Stomach (tissue), 9 donors: ENCODE results near the gene SIX5. TPM values are rescaled to one million over a fixed set of nuclear protein-coding genes. Genes with fewer than 3 reads are reported as not detected.

Experiments
- DNase-seq, 2 donors: peaks; one replicate each; pipeline versions ENCODE4 v3.0.0 to v3.0.0-alpha.2; 2013 to 2019
- H3K27ac ChIP-seq, 5 donors: fragments of 200-600 bp in 4 of 5; sonication (generic) in 4 of 5; one replicate each; pipeline ENCODE4 v1.5.1; 2013 to 2019; ENCODE audit warnings: mild to moderate bottlenecking in 1 of 5, moderate library complexity in 1 of 5
- H3K27me3 ChIP-seq, 3 donors: fragments of 200-600 bp; sonication (generic); one replicate each; pipeline ENCODE4 v1.5.1; 2017 to 2019; ENCODE audit warnings: mixed run types in 1 of 3
- H3K36me3 ChIP-seq, 4 donors: fragments of 200-600 bp; sonication (generic); 1 replicate in 3 of 4; 2 replicates in 1 of 4; pipeline ENCODE4 v1.5.1; 2016 to 2019
- H3K4me1 ChIP-seq, 4 donors: fragments of 200-600 bp; sonication (generic); one replicate each; pipeline ENCODE4 v1.5.1; 2016 to 2019
- H3K4me3 ChIP-seq, 4 donors: fragments of 200-600 bp; sonication (generic) in 3 of 4; one replicate each; pipeline ENCODE4 v1.5.1; 2016 to 2019; ENCODE audit warnings: mild to moderate bottlenecking in 1 of 4
- H3K9me3 ChIP-seq, 4 donors: fragments of 200-600 bp; sonication (generic); one replicate each; pipeline ENCODE4 v1.5.1; 2016 to 2019
- EP300 ChIP-seq: sonication (generic); formaldehyde crosslinking; IDR thresholded peaks from one replicate; pipeline ENCODE4 v1.6.1; 2017; ENCODE audit warnings: antibody characterized with exemption
- POLR2A ChIP-seq, 4 donors: fragments of 450-650 bp; IDR thresholded peaks; one replicate each; pipeline ENCODE4 v1.6.1; 2016; ENCODE audit warnings: antibody characterized with exemption in 4 of 4, control low read depth in 2 of 4, mild to moderate bottlenecking in 1 of 4, moderate library complexity in 1 of 4
- POLR2AphosphoS5 ChIP-seq, 3 donors: sonication (generic); formaldehyde crosslinking; IDR thresholded peaks; one replicate each; pipeline ENCODE4 v1.6.1; 2016; ENCODE audit warnings: antibody characterized with exemption in 3 of 3
- WGBS, 5 donors: extraction: QIAGEN DNeasy Blood & Tissue Kit in 3 of 5; methylation state at CpG; one replicate each; pipeline versions ENCODE4 v1.1.5 to v1.1.7; 2013 to 2018; 5-methylcytosine and 5-hydroxymethylcytosine counted together
- intact Hi-C: fragments of 100-400 bp; cut with DNase I; formaldehyde crosslinking; loops from one replicate; pipeline ENCODE4 v1.15.1; 2023; ENCODE audit warnings: low total_unique reads
- polyA plus RNA-seq, 3 donors: library from polyadenylated mRNA; stranded (reverse); fragments of 200-250 nt; gene quantifications; one replicate each; pipeline ENCODE4 v1.2.3, GENCODE V29; 2013
- total RNA-seq, 5 donors: library from RNA; depleted of rRNA; stranded (reverse); fragments of >200 nt; gene quantifications; one replicate each; pipeline versions ENCODE4 v1.1.0 to v1.2.3, GENCODE V29; 2014 to 2016
- TF ChIP-seq, protein P1 (sequence below), 7 experiments: fragments of 450-650 bp in 4 of 7; fragments of 200-600 bp in 3 of 7; sonication (generic) in 3 of 7; IDR thresholded peaks; one replicate each; pipeline ENCODE4 v1.5.1; 2016 to 2019; ENCODE audit warnings: antibody characterized with exemption in 7 of 7, control low read depth in 2 of 7, mild to moderate bottlenecking in 1 of 7
- donor health status: healthy with polysubstance abuse.
- donor health status: Bipolar disorder and iron deficiency.
- donor health status: healthy.

Gene SIX5
- total and polyA plus RNA-seq, 8 donors: 4.0 to 39.1 (median 19.9) TPM

DNA sequence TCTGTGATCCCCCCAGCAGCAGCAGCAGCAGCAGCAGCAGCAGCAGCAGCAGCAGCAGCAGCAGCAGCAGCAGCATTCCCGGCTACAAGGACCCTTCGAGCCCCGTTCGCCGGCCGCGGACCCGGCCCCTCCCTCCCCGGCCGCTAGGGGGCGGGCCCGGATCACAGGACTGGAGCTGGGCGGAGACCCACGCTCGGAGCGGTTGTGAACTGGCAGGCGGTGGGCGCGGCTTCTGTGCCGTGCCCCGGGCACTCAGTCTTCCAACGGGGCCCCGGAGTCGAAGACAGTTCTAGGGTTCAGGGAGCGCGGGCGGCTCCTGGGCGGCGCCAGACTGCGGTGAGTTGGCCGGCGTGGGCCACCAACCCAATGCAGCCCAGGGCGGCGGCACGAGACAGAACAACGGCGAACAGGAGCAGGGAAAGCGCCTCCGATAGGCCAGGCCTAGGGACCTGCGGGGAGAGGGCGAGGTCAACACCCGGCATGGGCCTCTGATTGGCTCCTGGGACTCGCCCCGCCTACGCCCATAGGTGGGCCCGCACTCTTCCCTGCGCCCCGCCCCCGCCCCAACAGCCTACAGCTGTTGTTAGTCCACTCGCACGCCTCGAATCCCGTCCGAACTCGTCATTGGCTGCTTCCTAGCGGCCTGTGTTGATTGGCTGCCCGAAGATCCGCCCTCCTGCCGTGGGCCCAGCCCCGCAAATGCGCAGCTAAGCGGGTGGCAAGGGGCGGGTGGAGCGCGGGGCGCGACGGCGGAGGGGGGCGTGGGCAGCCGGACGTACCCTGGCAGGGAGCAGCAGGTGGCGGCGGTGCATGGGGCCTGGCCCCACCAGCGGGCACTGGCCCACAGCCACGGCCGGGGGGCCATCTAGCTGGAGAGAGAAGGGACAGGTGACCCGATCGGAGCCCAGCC lies 1.4 kb upstream of the SIX5 start:
- peaks cover 0 to 32% (median 0%) of the 10 kb centered on the region in 3 donors for H3K27me3 ChIP-seq
- 1 to 4% (median 1%) methylated on average over 46 to 79 of the region's 79 CpGs for WGBS, 5 donors
- DNase-seq: peak; percentile 98 to 99
- peak overlapping the region; percentile 89 to 98 (median 97) for H3K27ac ChIP-seq
- TF ChIP-seq POLR2AphosphoS5 (IDR thresholded peaks at IDR 0.05) (peak; percentile 54 to 82 (median 76)), EP300 (no peak), POLR2A (IDR thresholded peaks at IDR 0.05) (peak in 1 of 4 donors; percentile 25)
- TF ChIP-seq, protein P1, sequence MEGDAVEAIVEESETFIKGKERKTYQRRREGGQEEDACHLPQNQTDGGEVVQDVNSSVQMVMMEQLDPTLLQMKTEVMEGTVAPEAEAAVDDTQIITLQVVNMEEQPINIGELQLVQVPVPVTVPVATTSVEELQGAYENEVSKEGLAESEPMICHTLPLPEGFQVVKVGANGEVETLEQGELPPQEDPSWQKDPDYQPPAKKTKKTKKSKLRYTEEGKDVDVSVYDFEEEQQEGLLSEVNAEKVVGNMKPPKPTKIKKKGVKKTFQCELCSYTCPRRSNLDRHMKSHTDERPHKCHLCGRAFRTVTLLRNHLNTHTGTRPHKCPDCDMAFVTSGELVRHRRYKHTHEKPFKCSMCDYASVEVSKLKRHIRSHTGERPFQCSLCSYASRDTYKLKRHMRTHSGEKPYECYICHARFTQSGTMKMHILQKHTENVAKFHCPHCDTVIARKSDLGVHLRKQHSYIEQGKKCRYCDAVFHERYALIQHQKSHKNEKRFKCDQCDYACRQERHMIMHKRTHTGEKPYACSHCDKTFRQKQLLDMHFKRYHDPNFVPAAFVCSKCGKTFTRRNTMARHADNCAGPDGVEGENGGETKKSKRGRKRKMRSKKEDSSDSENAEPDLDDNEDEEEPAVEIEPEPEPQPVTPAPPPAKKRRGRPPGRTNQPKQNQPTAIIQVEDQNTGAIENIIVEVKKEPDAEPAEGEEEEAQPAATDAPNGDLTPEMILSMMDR (IDR thresholded peaks at IDR 0.05): peak in 6 of 7 experiments; percentile 76 to 99 (median 94)
- peaks cover 5 to 37% (median 18%) of the 10 kb centered on the region in 4 donors for H3K36me3 ChIP-seq
- peaks cover 42 to 87% (median 64%) of the 10 kb centered on the region in 4 donors for H3K4me1 ChIP-seq
- no peaks in the 10 kb centered on the region for H3K9me3 ChIP-seq
- H3K4me3 ChIP-seq: peak overlapping the region; percentile 61 to 85 (median 83)
- intact Hi-C loops: no loop called here

DNA sequence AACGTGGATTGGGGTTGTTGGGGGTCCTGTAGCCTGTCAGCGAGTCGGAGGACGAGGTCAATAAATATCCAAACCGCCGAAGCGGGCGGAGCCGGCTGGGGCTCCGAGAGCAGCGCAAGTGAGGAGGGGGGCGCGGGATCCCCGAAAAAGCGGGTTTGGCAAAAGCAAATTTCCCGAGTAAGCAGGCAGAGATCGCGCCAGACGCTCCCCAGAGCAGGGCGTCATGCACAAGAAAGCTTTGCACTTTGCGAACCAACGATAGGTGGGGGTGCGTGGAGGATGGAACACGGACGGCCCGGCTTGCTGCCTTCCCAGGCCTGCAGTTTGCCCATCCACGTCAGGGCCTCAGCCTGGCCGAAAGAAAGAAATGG lies 754 bp upstream of the SIX5 start:
- 0 to 1% (median 0%) methylated on average over 26 to 28 of the region's 28 CpGs for WGBS, 5 donors
- peak overlapping the region; percentile 61 to 85 (median 83) for H3K4me3 ChIP-seq
- no peaks in the 10 kb centered on the region for H3K9me3 ChIP-seq
- peak overlapping the region; percentile 89 to 98 (median 97) for H3K27ac ChIP-seq
- H3K36me3 ChIP-seq: peaks cover 3 to 33% (median 15%) of the 10 kb centered on the region in 4 donors
- intact Hi-C loops: no loop called here
- TF ChIP-seq POLR2A (IDR thresholded peaks at IDR 0.05): no peak
- H3K27me3 ChIP-seq: peaks cover 0 to 32% (median 0%) of the 10 kb centered on the region in 3 donors
- H3K4me1 ChIP-seq: peaks cover 48 to 92% (median 70%) of the 10 kb centered on the region in 4 donors
- DNase-seq: peak in 1 of 2 donors; percentile 49

DNA sequence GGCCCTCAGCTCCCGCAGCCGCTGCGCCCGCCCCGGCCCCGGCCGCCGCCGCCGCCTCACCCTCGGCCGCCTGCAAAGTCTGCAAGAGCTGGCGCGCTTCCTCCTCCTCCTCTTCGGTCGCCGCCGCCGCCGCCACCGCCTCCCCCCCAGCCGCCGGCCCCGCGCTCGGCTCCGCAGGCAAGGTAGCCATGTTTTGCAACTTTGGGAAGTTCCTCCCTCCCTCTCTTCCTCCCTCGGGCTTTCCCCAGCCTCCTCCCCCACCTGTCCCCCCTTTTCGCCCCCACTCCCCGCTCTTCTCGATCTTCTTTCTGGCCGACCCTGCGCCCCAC lies 433 bp downstream of the SIX5 start:
- peak; percentile 54 to 80 for DNase-seq

DNA sequence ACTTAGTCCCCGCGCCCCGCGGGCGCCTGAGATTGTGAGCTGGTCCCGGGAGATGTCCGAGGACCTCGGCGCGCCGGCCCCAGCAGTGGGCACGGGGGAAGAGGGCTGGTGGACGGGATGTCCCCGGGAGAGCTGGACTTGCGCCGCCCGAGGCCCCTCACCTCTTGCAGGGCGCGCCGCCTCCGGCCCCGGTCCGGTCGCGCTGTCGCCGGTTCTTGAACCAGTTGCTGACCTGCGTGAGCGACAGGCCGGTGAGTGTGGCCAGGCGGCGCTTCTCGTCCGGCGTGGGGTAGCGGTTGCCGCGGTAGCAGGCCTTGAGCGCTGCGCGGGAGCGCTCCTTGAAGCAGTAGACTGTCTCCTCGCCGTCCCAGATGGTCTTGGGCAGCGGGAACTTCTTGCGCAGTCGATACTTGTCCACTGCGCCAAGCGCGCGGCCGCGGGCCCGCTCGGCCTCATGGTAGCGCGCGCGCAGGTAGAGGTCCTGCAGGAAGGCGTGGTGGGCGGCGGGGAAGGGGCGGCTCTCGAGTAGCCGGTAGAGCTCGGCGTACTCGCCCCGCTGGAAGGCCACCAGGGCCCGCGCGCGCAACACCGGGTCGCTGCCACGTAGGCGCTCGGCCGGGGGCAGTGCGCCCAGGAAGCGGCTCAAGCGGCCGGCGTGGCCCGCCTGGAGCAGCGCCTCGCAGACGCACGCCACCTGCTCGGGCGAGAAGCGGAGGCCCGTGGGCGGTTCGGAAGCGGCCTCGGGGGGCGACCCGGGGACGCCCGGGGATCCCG lies 984 bp downstream of the SIX5 start:
- peaks cover 58 to 87% (median 80%) of the 10 kb centered on the region in 4 donors for H3K4me1 ChIP-seq
- DNase-seq: peak; percentile 70 to 89
- WGBS, 5 donors: 0 to 8% (median 1%) methylated on average over 29 to 102 of the region's 102 CpGs
- intact Hi-C loops: no loop called here
- no peaks in the 10 kb centered on the region for H3K9me3 ChIP-seq
- peak in 1 of 3 donors; percentile 66 for TF ChIP-seq POLR2AphosphoS5 (IDR thresholded peaks at IDR 0.05)
- TF ChIP-seq, protein P1 (IDR thresholded peaks at IDR 0.05): no peak
- peaks cover 0 to 18% (median 8%) of the 10 kb centered on the region in 4 donors for H3K36me3 ChIP-seq
- peaks cover 0 to 32% (median 0%) of the 10 kb centered on the region in 3 donors for H3K27me3 ChIP-seq
- H3K4me3 ChIP-seq: peak overlapping the region; percentile 61 to 85 (median 83)
- H3K27ac ChIP-seq: peak overlapping the region; percentile 89 to 97 (median 92)

More for the DNA sequence above, 433 bp downstream of the SIX5 start:
- Histone ChIP-seq H3K27ac (peak overlapping the region; percentile 89 to 97 (median 92)), H3K4me1 (peaks cover 60 to 92% (median 82%) of the 10 kb centered on the region in 4 donors), H3K27me3 (peaks cover 0 to 32% (median 0%) of the 10 kb centered on the region in 3 donors), H3K4me3 (peak overlapping the region; percentile 61 to 85 (median 83)), H3K36me3 (peaks cover 0 to 24% (median 10%) of the 10 kb centered on the region in 4 donors), H3K9me3 (no peaks in the 10 kb centered on the region)
- WGBS, 5 donors: 0 to 3% (median 1%) methylated on average over 10 to 28 of the region's 33 CpGs
- intact Hi-C loops: no loop called here
- no peak for TF ChIP-seq POLR2A (IDR thresholded peaks at IDR 0.05)
- TF ChIP-seq, protein P1 (IDR thresholded peaks at IDR 0.05): no peak
